Urinary bladder (tissue), 4 donors: ENCODE results near the gene ACVR1B. TPM values are rescaled to one million over a fixed set of nuclear protein-coding genes. Genes with fewer than 3 reads are reported as not detected.
A peak's percentile ranks its signal among the peaks of the same experiment; 100 is the strongest.

Source experiments
- DNase-seq: peaks from one replicate; pipeline ENCODE4 v3.0.0-alpha.2; 2015; ENCODE audit errors: extremely low spot score
- H3K27ac ChIP-seq: one replicate; pipeline ENCODE4 v1.5.1; 2013; ENCODE audit warnings: low read depth, mild to moderate bottlenecking, moderate library complexity
- H3K36me3 ChIP-seq: one replicate; pipeline ENCODE4 v1.6.1; 2013; ENCODE audit warnings: mild to moderate bottlenecking, moderate library complexity; ENCODE audit not compliant: insufficient read depth
- H3K4me1 ChIP-seq: one replicate; pipeline ENCODE4 v1.6.1; 2013; ENCODE audit warnings: mild to moderate bottlenecking, moderate library complexity; ENCODE audit not compliant: insufficient read depth
- H3K4me3 ChIP-seq: one replicate; pipeline ENCODE4 v1.5.1; 2013; ENCODE audit warnings: low read depth, low read length
- WGBS: extraction: QIAGEN DNeasy Blood & Tissue Kit; methylation state at CpG from one replicate; pipeline ENCODE4 v1.1.7; 2013; 5-methylcytosine and 5-hydroxymethylcytosine counted together
- polyA plus RNA-seq: library from polyadenylated mRNA; stranded (reverse); fragments of 200-250 nt; gene quantifications from one replicate; pipeline ENCODE4 v1.2.3, GENCODE V29; 2013
- total RNA-seq: library from RNA; depleted of rRNA; stranded (reverse); fragments of >200 nt; gene quantifications from one replicate; pipeline ENCODE4 v1.2.3, GENCODE V29; 2014
- donor health status: healthy with polysubstance abuse.
- donor health status: healthy.

ACVR1B gene
- total and polyA plus RNA-seq, 2 donors: 9.5 to 14.8 TPM

GRCh38 chr12:52011602-52012214, 60.2 kb downstream of the ACVR1B start:
- H3K36me3 ChIP-seq: no peaks in the 10 kb centered on the region
- H3K4me1 ChIP-seq: no peaks in the 10 kb centered on the region
- H3K4me3 ChIP-seq: no peak overlapping the region
- 95% methylated on average over 8 of the region's 8 CpGs for WGBS
- DNase-seq: no peak
- H3K27ac ChIP-seq: no peak overlapping the region

- no peaks in the 10 kb centered on the region for H3K4me1 ChIP-seq
- no peaks in the 10 kb centered on the region for H3K36me3 ChIP-seq
- H3K4me3 ChIP-seq: no peak overlapping the region
- 94% methylated on average over 16 of the region's 16 CpGs for WGBS
- no peak for DNase-seq
- no peak overlapping the region for H3K27ac ChIP-seq
These were observed 62.3 kb downstream of the ACVR1B start for GRCh38 chr12:52013626-52014310.

GRCh38 chr12:52014567-52015530, 63.4 kb downstream of the ACVR1B start:
- H3K36me3 ChIP-seq: no peaks in the 10 kb centered on the region
- no peak overlapping the region for H3K27ac ChIP-seq
- H3K4me1 ChIP-seq: no peaks in the 10 kb centered on the region
- DNase-seq: no peak
- 71% methylated on average over 93 of the region's 93 CpGs for WGBS
- no peak overlapping the region for H3K4me3 ChIP-seq

GRCh38 chr12:52015532-52016041, 64.1 kb downstream of the ACVR1B start:
- Histone ChIP-seq H3K4me1 (no peaks in the 10 kb centered on the region), H3K27ac (no peak overlapping the region), H3K36me3 (no peaks in the 10 kb centered on the region), H3K4me3 (no peak overlapping the region)
- no peak for DNase-seq
- WGBS: 79% methylated on average over 10 of the region's 10 CpGs

- 90% methylated on average over 4 of the region's 4 CpGs for WGBS
- Histone ChIP-seq H3K4me1 (no peaks in the 10 kb centered on the region), H3K36me3 (no peaks in the 10 kb centered on the region), H3K27ac (no peak overlapping the region), H3K4me3 (no peak overlapping the region)
- no peak for DNase-seq
These were observed 67.1 kb downstream of the ACVR1B start for GRCh38 chr12:52018433-52019112.

GRCh38 chr12:52019113-52019770, 67.7 kb downstream of the ACVR1B start:
- DNase-seq: no peak
- Histone ChIP-seq H3K27ac (no peak overlapping the region), H3K4me3 (no peak overlapping the region), H3K36me3 (no peaks in the 10 kb centered on the region), H3K4me1 (no peaks in the 10 kb centered on the region)
- 74% methylated on average over 13 of the region's 13 CpGs for WGBS

- no peaks in the 10 kb centered on the region for H3K4me1 ChIP-seq
- DNase-seq: no peak
- H3K27ac ChIP-seq: no peak overlapping the region
- WGBS: 37% methylated on average over 9 of the region's 9 CpGs
- no peaks in the 10 kb centered on the region for H3K36me3 ChIP-seq
- no peak overlapping the region for H3K4me3 ChIP-seq
These were observed 69.2 kb downstream of the ACVR1B start for GRCh38 chr12:52020539-52021336.

- no peak overlapping the region for H3K27ac ChIP-seq
- DNase-seq: no peak
These were observed 71.3 kb downstream of the ACVR1B start for GRCh38 chr12:52022841-52023181.

GRCh38 chr12:52023182-52023975, 71.9 kb downstream of the ACVR1B start:
- Histone ChIP-seq H3K4me1 (no peaks in the 10 kb centered on the region), H3K27ac (no peak overlapping the region), H3K4me3 (peak overlapping the region; percentile 40), H3K36me3 (no peaks in the 10 kb centered on the region)
- WGBS: under 1% methylated on average over 70 of the region's 70 CpGs
- no peak for DNase-seq

More at GRCh38 chr12:52022841-52023181, 71.3 kb downstream of the ACVR1B start:
- peak overlapping the region; percentile 40 for H3K4me3 ChIP-seq
- 26% methylated on average over 14 of the region's 14 CpGs for WGBS
- H3K36me3 ChIP-seq: no peaks in the 10 kb centered on the region
- no peaks in the 10 kb centered on the region for H3K4me1 ChIP-seq

GRCh38 chr12:52023976-52024688, 72.6 kb downstream of the ACVR1B start:
- H3K4me3 ChIP-seq: peak overlapping the region; percentile 40

GRCh38 chr12:52024845-52025230, 73.3 kb downstream of the ACVR1B start:
- H3K4me1 ChIP-seq: no peaks in the 10 kb centered on the region
- H3K4me3 ChIP-seq: no peak overlapping the region
- WGBS: 66% methylated on average over 15 of the region's 15 CpGs
- H3K36me3 ChIP-seq: no peaks in the 10 kb centered on the region
- no peak overlapping the region for H3K27ac ChIP-seq
- no peak for DNase-seq

More at GRCh38 chr12:52023976-52024688, 72.6 kb downstream of the ACVR1B start:
- H3K27ac ChIP-seq: no peak overlapping the region
- H3K36me3 ChIP-seq: no peaks in the 10 kb centered on the region
- WGBS: 28% methylated on average over 20 of the region's 20 CpGs
- no peaks in the 10 kb centered on the region for H3K4me1 ChIP-seq
- no peak for DNase-seq
